Stimulated activated CD4-positive, alpha-beta T cell treated with anti-CD3 and anti-CD28 coated beads, Interleukin-4, amount 100 ng/mL, for 1 hour (primary cell): ENCODE results near the gene GM2A.
"Not testable (repeated sequence)": the region's sequence is repeated elsewhere in the genome, so short reads cannot be mapped to it uniquely, and the experiment has no call there.

ENCODE experiments used
- DNase-seq: peaks from one replicate; pipeline ENCODE4 v3.0.0-alpha.2; 2020

Gene GM2A

DNA sequence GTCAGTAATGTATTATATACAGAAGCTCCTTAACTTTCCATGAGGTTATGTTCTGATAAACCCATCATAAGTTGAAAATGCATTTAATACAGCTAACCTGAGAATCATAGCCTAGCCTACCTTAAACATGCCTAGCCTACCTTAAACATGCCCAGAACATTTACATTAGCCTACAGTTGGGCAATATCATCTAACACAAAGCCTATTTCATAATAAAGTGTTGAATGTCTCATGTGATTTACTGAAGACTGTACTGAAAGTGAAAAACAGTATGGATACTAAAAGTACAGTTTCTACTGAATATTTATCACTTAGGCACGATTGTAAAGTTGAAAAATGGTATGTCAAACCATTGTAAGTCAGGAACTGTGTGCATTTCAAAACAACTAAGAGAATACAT lies 1.6 kb downstream of the GM2A start:
- DNase-seq, result no peak

DNA sequence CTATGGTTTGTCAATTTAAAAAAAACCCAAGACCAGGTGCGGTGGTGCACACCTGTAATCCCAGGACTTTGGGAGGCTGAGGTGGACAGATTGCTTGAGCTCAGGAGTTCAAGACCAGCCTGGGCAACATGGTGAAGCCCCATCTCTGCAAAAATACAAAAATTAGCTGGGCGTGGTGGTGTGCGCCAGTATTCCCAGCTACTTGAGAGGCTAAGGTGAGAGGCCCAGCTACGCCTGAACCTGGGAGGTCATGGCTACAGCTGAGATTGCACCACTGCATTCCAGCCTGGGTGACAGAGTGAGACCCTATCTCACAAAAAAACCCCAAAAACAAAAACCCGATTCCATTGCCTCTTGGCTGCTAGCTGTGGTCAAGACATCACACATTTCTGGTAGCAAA lies 2.0 kb downstream of the GM2A start:
- not testable (repeated sequence) for DNase-seq

DNA sequence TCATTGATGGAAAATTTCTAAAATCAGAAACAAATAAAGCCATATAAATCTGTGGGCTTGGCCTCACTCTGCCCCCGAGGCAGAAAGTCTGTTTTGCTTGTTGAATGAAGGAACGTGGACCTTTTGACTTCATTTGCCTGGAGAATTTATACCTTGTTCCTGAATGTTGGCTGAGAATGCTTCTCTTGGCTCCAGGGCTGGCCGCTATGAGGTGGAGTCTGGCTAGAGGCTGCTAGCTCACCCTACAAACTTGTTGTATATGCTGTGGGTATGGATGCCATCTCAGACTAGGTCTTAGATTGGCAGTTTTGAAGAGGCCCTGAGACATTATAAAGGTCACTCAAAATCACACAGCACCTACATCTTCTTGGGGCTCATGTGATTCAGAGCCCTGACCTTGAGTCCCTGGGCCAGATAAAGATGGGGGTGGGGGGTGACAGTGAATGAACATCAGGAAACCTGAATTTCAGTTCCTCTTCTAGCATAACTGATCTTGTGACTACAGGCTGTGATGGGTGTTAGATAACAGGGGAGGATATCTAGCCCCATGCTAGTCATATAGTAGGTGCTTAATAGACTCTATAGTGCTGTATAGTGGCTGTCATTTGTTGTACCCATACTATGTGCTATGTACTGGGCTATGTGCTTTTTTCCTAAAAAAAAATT lies 2.8 kb downstream of the GM2A start:
- no peak for DNase-seq

DNA sequence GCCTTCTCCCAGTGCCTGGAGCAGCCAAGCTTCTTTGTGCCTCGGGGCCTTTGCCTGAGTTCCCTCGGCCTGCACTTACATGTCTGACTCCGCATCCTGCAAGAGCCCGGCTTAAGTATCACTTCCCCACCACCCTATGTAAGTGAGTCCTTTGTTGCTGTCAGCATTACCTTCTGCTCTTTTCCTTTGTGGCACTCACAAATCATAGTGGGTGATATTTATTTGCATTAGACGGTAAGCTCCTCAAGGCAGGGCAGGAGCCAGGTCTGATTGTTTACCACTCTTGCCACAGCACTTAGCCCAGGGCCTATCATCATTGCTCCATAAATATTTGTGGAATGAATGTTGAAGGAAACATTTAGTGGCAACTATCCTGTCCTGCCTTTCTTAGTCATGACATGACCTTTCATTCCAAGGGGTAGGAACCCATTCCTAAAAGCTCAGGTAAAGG lies 4.8 kb downstream of the GM2A start:
- DNase-seq, result no peak

DNA sequence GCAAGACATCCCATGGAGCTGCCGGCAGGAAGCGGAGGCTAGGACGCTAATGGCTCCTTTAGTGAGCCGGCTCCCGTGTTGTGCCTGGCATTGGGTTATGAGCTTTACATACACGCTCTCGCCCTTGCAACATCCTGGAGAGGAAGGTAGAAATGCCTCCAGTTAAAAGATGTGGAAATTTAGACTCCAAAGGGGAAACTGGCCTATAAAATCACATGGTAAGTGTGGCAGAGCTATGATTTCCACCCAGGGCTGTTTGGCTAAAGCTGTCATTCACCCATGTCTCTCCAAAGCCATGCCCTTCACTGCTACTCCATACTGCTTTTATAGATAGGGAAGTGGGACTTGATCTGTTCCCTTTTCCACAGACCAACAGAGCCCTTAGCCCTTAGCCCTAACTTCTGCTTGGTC lies 5.2 kb downstream of the GM2A start:
- no peak for DNase-seq

DNA sequence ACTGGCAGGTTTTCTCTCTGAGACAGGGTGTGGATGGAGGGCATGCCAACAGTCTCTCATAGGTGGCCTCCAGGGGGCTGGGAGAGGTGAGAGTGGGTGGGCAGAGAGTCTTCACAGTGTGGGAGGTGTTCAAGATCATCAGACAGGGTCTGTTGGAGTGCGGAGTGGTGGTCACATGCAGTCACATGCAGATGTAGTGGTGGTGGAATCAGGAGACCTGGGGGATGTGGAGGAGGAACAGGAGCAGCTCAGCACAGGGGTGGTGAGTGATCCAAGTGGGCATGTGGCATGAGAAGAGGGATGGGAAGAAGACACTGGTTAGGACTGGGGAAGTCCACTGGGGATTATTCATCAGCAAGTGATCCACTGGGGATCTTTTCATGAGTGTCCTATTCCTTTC lies 5.8 kb downstream of the GM2A start:
- DNase-seq, result no peak

DNA sequence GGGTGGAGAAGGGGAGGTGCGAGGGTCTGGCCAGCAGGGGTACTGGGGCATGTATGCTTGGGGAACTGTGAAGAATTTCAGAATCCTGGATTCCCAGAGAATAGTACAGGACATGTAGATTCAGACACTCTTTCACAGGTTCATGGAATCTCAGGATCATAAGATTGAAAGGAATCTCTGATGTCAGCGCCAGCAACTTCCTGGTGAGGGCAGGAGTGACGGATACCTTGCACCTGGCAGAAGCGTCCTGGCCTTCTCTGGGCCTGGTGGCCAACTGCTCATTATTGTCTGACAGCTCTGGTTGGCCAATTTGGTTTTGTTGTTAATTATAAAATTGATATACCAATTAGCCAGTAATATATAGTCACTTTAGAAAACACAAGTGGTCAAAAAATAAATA lies 6.9 kb downstream of the GM2A start:
- no peak for DNase-seq

DNA sequence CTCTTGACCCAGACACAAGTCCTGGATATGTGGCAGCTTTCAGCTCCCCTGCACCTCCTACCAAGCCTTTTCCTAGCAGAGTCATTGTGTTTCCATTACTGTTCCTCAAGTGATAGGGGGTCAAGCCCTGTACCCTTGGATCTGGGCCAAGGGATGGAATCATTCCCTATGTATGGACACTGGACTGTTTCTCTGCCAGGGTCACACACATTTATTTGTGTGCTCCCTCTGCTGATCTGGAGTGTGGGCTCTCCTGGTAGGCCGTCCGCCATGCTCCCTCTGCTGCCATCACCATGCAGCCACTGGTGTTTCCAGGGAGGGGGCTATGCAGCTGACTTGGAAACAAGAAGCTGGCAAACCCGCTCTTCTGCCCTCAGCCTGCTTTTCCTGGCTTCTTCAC lies 9.5 kb downstream of the GM2A start:
- no peak for DNase-seq

DNA sequence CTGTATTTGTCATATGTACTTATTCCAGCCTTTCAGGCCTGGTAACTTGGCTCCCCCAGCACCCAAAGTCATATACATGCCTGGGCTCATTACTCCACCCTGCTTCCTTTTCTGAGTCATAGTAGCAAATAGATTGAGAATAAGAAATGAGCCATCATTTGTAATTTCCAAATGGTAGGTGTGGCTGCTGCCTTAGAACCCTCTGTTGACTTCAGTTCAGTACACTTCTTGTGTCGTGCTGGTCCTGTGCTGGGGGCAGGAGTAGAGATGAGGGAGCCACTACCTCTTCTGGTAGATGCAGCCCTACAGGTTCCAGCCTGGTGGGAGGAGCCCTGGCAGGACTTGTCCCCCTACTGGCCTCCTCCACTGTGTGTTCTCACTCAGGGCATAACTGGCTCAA lies 11.1 kb downstream of the GM2A start:
- DNase-seq, result no peak

DNA sequence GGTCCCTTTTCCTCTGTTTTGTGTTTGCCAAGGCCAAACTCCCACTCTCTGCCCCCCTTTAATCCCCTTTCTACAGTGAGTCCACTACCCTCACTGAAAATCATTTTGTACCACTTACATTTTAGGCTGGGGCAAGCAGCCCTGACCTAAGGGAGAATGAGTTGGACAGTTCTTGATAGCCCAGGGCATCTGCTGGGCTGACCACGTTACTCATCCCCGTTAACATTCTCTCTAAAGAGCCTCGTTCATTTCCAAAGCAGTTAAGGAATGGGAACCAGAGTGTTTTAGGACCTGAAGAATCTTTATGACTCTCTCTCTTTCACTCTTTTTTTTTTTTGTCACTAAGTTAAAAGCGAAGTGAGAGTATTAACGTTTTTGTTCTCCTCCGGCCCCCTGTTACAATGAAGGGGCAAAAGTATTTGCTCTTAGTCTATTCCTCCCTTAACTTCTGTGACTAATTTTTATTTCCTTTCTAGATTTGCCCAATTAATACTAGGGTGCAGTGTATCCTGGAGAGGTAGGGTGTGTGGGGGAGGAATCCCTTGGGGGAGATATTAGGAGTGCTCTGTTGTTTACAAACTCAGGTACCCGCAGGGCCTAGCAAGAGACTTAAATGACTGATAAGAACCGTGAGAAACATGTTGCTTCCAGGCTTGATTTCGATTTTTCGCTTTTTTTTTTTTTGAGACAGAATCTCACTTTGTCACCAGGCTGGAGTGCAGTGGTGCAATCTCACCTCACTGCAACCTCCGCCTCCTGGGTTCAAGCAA lies 14.7 kb downstream of the GM2A start:
- DNase-seq, result no peak

DNA sequence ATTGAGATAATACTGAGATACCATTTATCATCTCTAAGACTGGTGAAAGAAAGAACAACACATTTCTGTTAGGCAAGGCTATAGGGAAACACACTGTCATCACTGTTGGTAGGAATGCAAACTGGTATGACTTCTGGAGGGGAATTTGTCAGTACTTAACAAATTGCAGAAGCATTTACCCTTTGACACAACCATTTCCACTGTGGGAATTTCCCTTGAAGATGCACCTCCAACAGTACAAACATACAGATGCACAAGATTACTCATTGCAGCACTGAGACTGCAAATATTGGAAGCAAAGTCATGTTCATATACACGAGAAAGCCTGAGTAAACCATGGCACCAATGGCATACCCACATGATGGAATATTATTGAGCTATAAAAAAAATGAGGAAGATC lies 17.6 kb downstream of the GM2A start:
- DNase-seq, result no peak

DNA sequence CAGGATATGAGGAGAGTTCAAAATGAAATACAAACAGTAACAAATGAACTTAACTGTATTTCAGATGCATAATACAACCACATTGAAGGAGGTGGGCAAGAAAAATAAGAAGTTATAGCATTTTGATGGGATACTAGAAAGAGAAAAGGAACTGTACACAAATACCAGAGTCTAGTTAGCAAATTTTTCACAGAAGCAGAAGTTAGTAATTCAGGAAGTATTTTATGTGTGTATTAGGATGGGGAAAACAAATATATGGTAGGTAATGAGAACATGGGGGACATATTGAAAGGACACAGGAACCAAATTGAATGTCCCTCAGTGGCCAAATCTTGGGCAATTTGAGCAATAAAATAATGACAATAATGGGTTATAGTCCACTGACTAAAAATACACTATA lies 18.4 kb downstream of the GM2A start:
- no peak for DNase-seq

DNA sequence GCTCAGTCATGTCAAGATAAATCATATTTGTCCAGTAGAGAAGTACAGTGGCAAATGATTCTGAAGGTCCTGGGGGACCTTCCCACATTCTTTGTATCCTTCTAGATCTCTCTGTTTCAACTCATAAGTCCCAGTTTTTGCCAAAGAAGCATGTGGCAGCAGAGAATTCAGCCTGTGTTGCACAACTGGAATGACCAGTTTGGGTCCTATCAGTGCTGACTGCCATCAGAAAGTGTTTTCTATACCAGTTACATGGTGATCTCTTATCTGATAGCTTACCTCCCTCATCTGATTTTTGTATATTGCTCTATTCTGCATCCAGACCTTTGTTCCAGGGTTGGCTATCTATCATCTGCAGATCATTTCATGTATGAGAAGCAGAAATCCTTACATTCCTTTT lies 21.7 kb downstream of the GM2A start:
- no peak for DNase-seq

DNA sequence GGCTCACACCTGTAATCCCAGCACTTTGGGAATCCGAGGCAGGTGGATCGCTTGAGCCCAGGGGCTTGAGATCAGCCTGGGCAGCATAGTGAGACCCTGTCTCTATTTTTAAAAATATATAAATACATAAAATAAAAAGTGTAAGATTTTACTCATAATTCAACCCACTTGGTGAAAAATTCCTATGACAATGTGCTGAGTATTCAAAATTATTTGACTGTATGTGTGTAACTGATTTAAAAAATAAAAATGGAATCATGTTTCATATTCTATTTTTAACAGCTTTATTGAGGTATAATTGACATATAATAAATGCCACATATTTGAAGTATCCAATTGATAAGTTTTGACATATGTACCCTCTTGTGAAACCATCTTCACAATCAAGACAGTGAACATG lies 22.8 kb downstream of the GM2A start:
- DNase-seq, result no peak

DNA sequence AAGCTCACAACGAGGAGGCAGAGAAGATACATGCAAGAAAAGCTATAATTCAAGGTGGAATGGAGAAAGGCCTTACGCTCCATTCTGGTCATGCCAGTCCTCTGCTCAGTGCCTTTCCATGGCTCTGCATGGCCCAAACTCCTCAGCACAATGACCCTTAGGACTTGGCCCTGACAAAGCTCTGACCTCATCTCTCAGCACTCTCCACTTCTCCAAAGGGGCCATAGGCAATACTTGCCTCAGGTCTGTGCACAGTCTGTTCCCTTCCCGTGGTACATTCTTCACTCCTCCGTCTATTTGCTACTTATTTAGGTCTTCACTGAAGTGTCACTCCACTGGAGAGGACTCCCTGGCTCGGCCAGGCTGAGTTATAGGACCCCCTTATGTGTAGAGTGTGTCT lies 25.9 kb downstream of the GM2A start:
- DNase-seq, result no peak

DNA sequence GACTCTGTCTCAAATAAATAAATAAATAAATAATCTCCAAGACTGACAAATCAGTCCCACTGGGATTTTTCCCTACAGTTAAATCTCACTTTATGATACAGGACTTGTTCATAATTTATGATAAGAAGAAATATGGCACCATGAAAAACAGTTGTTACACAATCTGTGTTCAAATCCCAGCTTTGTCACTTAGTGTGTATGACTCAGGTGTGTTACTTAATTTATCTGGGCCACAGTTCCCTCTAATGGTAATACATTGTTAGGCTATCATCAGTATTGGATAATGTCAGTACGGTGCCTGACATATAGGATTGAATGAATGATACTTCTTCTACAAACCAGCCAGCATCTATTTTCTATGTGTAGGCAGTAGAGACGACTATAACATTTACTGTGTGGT lies 27.5 kb downstream of the GM2A start:
- no peak for DNase-seq

DNA sequence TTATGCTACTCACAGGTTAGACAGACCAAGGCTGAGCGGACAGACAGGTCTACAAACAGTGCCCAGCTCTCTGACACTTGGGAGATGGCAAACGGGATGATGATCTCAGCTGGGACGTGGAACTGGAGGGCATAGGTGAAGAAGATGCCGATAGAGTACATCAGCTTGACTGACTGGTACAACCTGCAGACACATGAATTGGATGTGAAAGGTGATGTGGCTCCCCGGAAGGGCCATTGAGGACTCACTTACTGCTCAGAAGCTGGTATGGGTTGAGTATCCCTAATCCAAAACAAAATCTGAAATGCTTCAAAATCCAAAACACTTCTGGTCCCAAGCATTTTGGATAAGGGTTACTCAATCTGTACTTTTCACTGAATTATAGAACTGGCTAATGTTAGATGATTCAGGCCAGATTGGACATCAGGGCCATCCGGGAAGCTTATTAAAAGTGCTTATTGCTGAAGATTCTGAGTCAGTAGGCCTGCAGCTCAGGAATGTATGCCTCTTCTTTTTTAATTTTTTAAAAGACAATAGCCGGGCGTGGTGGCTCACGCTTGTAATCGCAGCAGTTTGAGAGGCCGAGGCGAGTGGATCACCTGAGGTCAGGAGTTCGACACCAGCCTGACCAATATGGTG lies 28.1 kb downstream of the GM2A start:
- no peak for DNase-seq

DNA sequence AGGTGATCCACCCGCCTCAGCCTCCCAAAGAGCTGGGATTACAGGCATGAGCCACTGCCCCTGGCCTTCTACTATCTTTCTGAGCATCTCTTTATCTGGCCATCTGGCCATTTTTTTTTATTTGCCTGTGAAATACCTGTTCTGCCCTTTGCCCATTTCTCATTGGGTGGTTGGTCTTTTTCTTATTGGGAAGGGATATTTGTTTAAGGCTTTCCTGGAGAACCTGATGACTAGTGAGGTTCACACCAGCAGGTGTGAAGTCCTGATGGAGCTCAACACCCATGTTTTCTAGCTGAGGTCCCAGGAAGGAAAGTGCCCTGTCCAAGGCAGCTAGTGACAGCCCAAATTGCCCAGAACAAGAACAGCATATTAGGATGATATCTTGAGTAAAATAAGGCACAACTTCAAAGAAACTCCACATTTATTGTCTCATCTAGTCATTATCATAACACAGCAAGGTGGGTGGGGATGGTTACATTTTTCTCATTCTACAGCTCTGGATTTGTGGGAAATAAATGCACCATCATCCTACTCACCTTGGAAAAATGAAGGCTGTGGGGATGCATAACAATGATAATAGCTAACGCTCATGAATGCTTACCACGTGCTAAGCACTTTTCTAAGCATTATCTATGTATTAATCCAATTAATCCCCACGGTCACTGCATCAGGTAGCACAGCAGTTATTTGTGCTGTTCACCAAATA lies 30.3 kb downstream of the GM2A start:
- no peak for DNase-seq

DNA sequence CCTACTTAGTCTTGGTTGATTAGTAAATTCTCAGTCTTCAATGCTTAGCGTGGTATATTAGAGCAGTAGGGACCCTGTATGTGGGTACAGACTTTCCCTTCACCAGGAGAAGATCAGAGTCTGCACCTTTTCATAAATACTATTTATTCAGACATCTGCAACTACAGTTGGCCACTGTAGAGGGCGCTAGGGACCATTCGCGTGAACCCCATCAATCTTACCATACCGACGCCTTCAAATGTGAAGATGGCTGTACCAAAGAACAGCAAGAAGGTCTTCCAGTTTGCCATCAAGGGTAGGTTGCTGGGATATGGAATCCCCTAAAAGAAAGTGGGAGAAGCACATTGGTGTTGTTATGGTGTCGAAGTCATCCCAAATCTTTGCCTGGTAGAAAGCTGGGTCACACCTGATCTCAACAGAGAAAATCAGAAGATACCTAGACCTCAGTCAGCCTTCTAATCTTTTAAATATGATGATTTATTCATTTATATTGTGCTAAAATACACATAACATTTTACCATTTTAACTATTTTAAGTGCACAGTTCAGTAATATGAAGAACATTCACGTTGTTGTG lies 31.5 kb downstream of the GM2A start:
- DNase-seq, result no peak

DNA sequence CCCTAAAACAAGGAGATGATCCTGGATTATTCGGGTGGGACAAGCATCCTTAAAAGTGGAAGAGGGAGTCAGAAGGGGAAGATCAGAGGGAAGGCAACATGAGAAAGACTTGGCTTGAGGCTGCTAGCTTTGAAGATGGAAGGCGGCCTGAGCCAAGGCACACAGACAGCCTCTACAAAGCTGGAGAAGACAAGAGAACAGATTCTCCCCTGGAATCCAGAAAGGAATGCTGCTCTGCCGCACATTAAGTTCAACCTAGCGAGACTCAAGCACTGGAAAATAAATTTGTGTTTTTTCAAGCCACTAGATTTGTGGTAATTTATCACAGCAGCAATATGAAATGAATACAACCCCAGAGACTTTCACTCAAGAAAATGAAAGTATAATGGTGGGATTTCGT lies 32.7 kb downstream of the GM2A start:
- DNase-seq, result no peak

DNA sequence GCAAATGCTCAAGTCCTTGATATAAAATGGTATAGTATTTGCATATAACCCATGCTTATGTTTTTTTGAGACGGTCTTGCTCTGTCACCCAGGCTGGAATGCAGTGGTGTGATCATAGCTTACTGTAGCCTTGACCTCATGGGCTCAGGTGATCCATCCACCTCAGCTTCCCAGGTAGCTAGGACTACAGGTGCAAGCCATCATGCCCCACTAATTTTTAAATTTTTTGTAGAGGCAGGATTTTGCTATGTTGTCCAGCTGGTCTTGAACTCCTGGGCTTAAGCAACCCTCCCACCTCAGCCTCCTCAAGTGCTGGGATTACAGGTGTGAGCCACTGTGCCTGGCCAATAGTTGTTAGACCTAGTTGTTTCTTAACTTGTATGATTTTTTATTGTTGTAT lies 33.3 kb downstream of the GM2A start:
- no peak for DNase-seq

DNA sequence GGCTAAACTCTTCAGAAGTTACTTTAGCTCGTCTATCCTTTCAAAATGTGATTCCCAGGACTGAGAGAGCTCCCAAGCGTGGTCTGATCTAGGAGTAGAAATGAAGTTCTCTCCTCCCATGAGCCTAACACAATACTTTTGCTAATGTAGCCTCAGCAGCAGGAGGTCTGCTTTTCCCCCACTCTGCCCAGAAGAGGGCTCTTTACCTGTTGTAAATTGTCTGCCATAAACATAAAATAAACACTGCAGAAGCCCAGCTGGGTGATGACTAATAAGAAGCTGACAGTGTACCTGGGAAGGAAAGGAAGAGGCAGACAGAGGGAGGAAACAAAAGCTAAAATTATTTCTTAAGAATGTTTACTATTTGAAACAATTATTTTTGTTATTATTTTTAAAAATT lies 35.2 kb downstream of the GM2A start:
- no peak for DNase-seq

DNA sequence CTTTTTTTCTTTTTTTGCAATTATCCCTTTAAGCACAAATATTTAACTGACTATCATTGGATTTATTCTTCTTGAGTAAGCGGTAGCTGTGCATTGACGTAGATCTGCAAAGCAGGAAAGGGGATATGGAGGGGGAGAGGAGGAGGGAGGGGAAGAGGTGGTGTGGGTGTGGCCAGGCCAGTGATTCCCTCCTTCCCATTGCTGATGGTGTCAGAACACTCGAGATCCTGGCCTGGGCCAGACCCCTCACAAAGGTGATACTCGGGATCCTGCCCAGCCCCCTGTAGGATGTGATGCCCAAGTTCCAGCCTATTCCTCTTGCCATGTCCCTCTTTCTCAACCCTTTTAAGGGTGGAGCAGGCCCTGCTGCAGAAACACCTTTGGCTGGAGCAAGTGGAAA lies 40.6 kb downstream of the GM2A start:
- DNase-seq, result no peak
